ENCODE data around the gene CENPU.

DNA sequence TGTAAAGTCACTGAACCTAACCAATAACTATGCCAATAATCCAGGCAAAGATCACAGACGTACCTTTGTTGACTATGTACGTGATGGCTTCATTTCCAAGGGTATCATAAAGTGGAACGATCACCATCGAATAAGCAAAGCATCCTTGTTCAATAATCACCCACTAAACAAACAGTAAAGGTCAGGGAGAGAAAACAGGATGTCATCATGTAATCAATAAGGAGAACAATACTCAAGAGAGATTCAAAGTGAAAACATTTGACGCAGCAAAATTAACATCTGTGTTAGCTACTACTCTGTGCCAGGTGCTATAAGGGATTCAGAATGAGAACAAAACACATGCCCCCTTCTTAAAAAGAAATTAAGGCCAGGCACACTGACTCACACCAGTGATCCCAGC lies 42.9 kb upstream of the CENPU start:
- TF ChIP-seq POLR2A (IDR thresholded peaks at IDR 0.05; ENCODE audit: low read length) (no peak), GATA1 (IDR thresholded peaks at IDR 0.05; ENCODE audit: low read depth, low read length) (no peak)
